ENCODE data around the gene CRMP1.

CRMP1 gene

GRCh38 chr4:5919571-5919970 is 26.7 kb upstream of the CRMP1 start:
- DNase-seq (ENCODE audit: low read depth): no peak

GRCh38 chr4:5919044-5919443 is 26.2 kb upstream of the CRMP1 start:
- no peak for DNase-seq (ENCODE audit: low read depth)

GRCh38 chr4:5918331-5918985 is 25.6 kb upstream of the CRMP1 start:
- no peak for DNase-seq (ENCODE audit: low read depth)

GRCh38 chr4:5917672-5918071 is 24.8 kb upstream of the CRMP1 start:
- no peak for DNase-seq (ENCODE audit: low read depth)

- no peak for DNase-seq (ENCODE audit: low read depth)
Observed at GRCh38 chr4:5916229-5916628, 23.3 kb upstream of the CRMP1 start.

GRCh38 chr4:5913454-5913853 is 20.6 kb upstream of the CRMP1 start:
- no peak for DNase-seq (ENCODE audit: low read depth)

- DNase-seq (ENCODE audit: low read depth): no peak
Observed at GRCh38 chr4:5912614-5913019, 19.7 kb upstream of the CRMP1 start.

- DNase-seq (ENCODE audit: low read depth): no peak
Observed at GRCh38 chr4:5908876-5909427, 16.1 kb upstream of the CRMP1 start.

GRCh38 chr4:5906191-5906590 is 13.3 kb upstream of the CRMP1 start:
- DNase-seq (ENCODE audit: low read depth): no peak

- no peak for DNase-seq (ENCODE audit: low read depth)
Observed at GRCh38 chr4:5905714-5906113, 12.8 kb upstream of the CRMP1 start.

- no peak for DNase-seq (ENCODE audit: low read depth)
Observed at GRCh38 chr4:5900844-5901243, 8.0 kb upstream of the CRMP1 start.

- no peak for DNase-seq (ENCODE audit: low read depth)
Observed at GRCh38 chr4:5899881-5900280, 7.0 kb upstream of the CRMP1 start.

GRCh38 chr4:5899396-5899795 is 6.5 kb upstream of the CRMP1 start:
- DNase-seq (ENCODE audit: low read depth): no peak

- no peak for DNase-seq (ENCODE audit: low read depth)
Observed at GRCh38 chr4:5897674-5898073, 4.8 kb upstream of the CRMP1 start.

- no peak for DNase-seq (ENCODE audit: low read depth)
Observed at GRCh38 chr4:5895287-5895686, 2.4 kb upstream of the CRMP1 start.

GRCh38 chr4:5894266-5894665 is 1.4 kb upstream of the CRMP1 start:
- no peak for DNase-seq (ENCODE audit: low read depth)

- no peak for DNase-seq (ENCODE audit: low read depth)
Observed at GRCh38 chr4:5893591-5893990, 705 bp upstream of the CRMP1 start.

- no peak for DNase-seq (ENCODE audit: low read depth)
Observed at GRCh38 chr4:5892323-5893003, 423 bp downstream of the CRMP1 start.

- no peak for DNase-seq (ENCODE audit: low read depth)
Observed at GRCh38 chr4:5891563-5892322, 1.1 kb downstream of the CRMP1 start.

- no peak for DNase-seq (ENCODE audit: low read depth)
Observed at GRCh38 chr4:5890063-5890727, 2.7 kb downstream of the CRMP1 start.

- DNase-seq (ENCODE audit: low read depth): no peak
Observed at GRCh38 chr4:5889002-5889696, 3.7 kb downstream of the CRMP1 start.

All from GM04503 (cell line).